H1 (cell line): ENCODE data around the gene HES2. TPM values are rescaled to one million over a fixed set of nuclear protein-coding genes. Genes with fewer than 3 reads are reported as not detected.

Source experiments
- BRCA1 ChIP-seq: IDR thresholded peaks from 2 replicates; pipeline ENCODE4 v1.6.1; 2012; ENCODE audit warnings: low read depth, low read length, improper control_type of control experiment
- CHD7 ChIP-seq: fragments of 300-600 bp; sonication (generic); IDR thresholded peaks from 2 replicates; pipeline ENCODE4 v1.7.1; 2012; ENCODE audit warnings: low read length, moderate library complexity, mild to moderate bottlenecking, inconsistent platforms; ENCODE audit not compliant: insufficient replicate concordance
- NRF1 ChIP-seq: IDR thresholded peaks from 2 replicates; pipeline ENCODE4 v1.6.1; 2011; ENCODE audit warnings: mild to moderate bottlenecking, low read depth, low read length, improper control_type of control experiment
- POLR2A ChIP-seq, 2 experiments: IDR thresholded peaks; 1 replicate in 1 of 2; 2 replicates in 1 of 2; pipeline ENCODE4 v1.6.1; 2011; ENCODE audit warnings: low read depth in 2 of 2, low read length in 2 of 2, mild to moderate bottlenecking in 2 of 2; ENCODE audit errors: control extremely low read depth in 1 of 2
- SAP30 ChIP-seq: fragments of 300-600 bp; sonication (generic); IDR thresholded peaks from 2 replicates; pipeline ENCODE4 v1.7.1; 2012; ENCODE audit warnings: low read length, moderate library complexity, mild to moderate bottlenecking, inconsistent platforms; ENCODE audit not compliant: insufficient read depth, insufficient replicate concordance
- TAF7 ChIP-seq: optimal IDR thresholded peaks from 2 replicates; pipeline ENCODE3; 2011; ENCODE audit warnings: low read depth, mild to moderate bottlenecking, inconsistent platforms, low read length, moderate library complexity, borderline replicate concordance
- polyA plus RNA-seq, 7 experiments: library from polyadenylated mRNA; depleted of rRNA in 3 of 7; stranded (reverse) in 5 of 7; unstranded in 2 of 7; fragments of >200 nt in 5 of 7; fragments of 200-250 nt in 2 of 7; gene quantifications; 1 replicate in 5 of 7; 2 replicates in 1 of 7; 4 replicates in 1 of 7; pipeline versions ENCODE4 v1.2.1 to v1.2.3, GENCODE V29; 2011 to 2013; ENCODE audit warnings: missing spikeins in 2 of 7, mixed read lengths in 2 of 7
- total RNA-seq: library from RNA; stranded (reverse); fragmentation: NEBNext Ultra II Directional; extraction: Animal tissue kit (Norgen Biotek cat#: 25700); gene quantifications from 2 replicates; pipeline ENCODE4 v1.2.1, GENCODE V29; 2021

The HES2 gene
- total and polyA plus RNA-seq, 2 of the 8 experiments (the other 6 are each of a cell fraction or from before 2014, with no cell fraction given), result 0.15 to 0.53 TPM

- TF ChIP-seq CHD7 (no peak), POLR2A (IDR thresholded peaks at IDR 0.05; ENCODE audit: control extremely low read depth in 1 of 2, low read depth in 2 of 2, low read length in 2 of 2) (no peak), TAF7 (no peak), SAP30 (no peak), BRCA1 (no peak), NRF1 (no peak)
Measured at GRCh38 chr1:6464915-6465314, 45.2 kb upstream of the HES2 start (continued).
